NT2/D1 (cell line): Measurements from ENCODE around the gene WIZ.
"Not testable (repeated sequence)": the region's sequence is repeated elsewhere in the genome, so short reads cannot be mapped to it uniquely, and the experiment has no call there.

ENCODE experiments used
- DNase-seq: peaks from one replicate; pipeline ENCODE4 v3.0.0-alpha.2; 2011; ENCODE audit warnings: low read depth, low spot score
- H3K27me3 ChIP-seq: 2 replicates; pipeline ENCODE4 v1.6.0; 2011; ENCODE audit warnings: mild to moderate bottlenecking; ENCODE audit not compliant: insufficient read length, insufficient read depth
- H3K36me3 ChIP-seq: 2 replicates; pipeline ENCODE4 v1.6.1; 2011; ENCODE audit warnings: mild to moderate bottlenecking, low read length, mixed read lengths; ENCODE audit not compliant: insufficient read depth, insufficient read length
- H3K4me1 ChIP-seq: 2 replicates; pipeline ENCODE4 v1.5.1; 2011; ENCODE audit not compliant: insufficient read depth, insufficient read length
- H3K4me3 ChIP-seq: 2 replicates; pipeline ENCODE4 v1.5.1; 2011; ENCODE audit warnings: low read depth; ENCODE audit not compliant: insufficient read length
- H3K9ac ChIP-seq: 2 replicates; pipeline ENCODE4 v1.6.0; 2011; ENCODE audit warnings: low read depth; ENCODE audit not compliant: insufficient read length
- H3K9me3 ChIP-seq: 2 replicates; pipeline ENCODE4 v1.5.1; 2011; ENCODE audit warnings: mild to moderate bottlenecking, low read length; ENCODE audit not compliant: insufficient read depth
- SUZ12 ChIP-seq: IDR thresholded peaks from 2 replicates; pipeline ENCODE4 v1.6.1; 2011; ENCODE audit not compliant: insufficient read length, insufficient read depth; ENCODE audit errors: extremely low read depth
- YY1 ChIP-seq: IDR thresholded peaks from 2 replicates; pipeline ENCODE4 v1.6.1; 2011; ENCODE audit not compliant: insufficient read length, insufficient read depth
- ZNF274 ChIP-seq: IDR thresholded peaks from 2 replicates; pipeline ENCODE4 v1.6.1; 2011; ENCODE audit warnings: mild to moderate bottlenecking, low read depth, low read length

The WIZ gene

GRCh38 chr19:15487038-15487437, 37.3 kb upstream of the WIZ start:
- no peaks in the 10 kb centered on the region for H3K27me3 ChIP-seq
- H3K4me3 ChIP-seq = no peak overlapping the region
- no peak for DNase-seq
- TF ChIP-seq SUZ12 (no peak), ZNF274 (no peak), YY1 (no peak)
- peaks cover 6% of the 10 kb centered on the region; the same call in 1 of the 2 replicates for H3K9me3 ChIP-seq
- no peak overlapping the region for H3K9ac ChIP-seq
- peaks cover 3% of the 10 kb centered on the region for H3K4me1 ChIP-seq
- no peaks in the 10 kb centered on the region for H3K36me3 ChIP-seq

DNA sequence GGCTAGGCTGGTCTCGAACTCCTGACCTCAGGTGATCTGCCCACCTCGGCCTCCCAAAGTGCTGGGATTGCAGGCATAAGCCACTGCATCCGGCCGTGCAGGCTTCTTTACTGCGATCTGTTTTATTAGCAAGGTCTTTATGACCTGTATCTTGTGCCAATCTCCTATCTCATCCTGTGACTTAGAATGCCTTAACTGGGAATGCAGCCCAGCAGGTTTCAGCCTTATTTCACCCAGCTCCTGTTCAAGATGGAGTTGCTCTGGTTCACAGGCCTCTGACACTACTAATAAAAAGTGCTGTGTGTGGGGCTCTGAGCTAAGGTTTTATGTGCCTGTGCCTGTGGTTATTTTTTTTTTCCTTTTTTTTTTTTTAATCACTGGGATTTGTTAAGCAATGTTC, 36.0 kb upstream of the WIZ start:
- H3K9me3 ChIP-seq, H3K9ac ChIP-seq, H3K4me3 ChIP-seq, H3K36me3 ChIP-seq, DNase-seq, H3K27me3 ChIP-seq, H3K4me1 ChIP-seq: not testable (repeated sequence)

DNA sequence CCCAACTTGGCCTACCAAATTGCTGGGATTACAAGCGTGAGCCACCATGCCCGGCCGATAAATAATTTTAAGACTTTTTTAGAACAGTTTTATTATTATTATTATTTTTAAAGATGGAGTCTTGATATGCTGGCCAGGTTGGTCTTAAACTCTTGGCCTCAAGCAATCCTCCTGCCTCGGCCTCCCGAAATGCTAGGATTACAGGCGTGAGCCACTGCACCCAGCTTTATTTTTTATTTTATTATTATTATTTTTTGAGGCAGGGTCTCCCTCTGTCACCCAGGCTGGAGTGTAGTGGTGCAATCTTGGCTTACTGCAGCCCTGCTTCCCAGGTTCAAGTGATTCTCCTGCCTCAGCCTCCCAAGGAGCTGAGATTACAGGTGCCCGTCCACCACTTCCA, 31.2 kb upstream of the WIZ start:
- H3K9me3 ChIP-seq, H3K4me1 ChIP-seq, H3K36me3 ChIP-seq, H3K27me3 ChIP-seq, H3K4me3 ChIP-seq, DNase-seq, H3K9ac ChIP-seq: not testable (repeated sequence)

GRCh38 chr19:15479391-15480345, 29.9 kb upstream of the WIZ start, which contains the start of gene PGLYRP2:
TSS of gene PGLYRP2 (minus strand) at chr19:15479501. CDS start at chr19:15479371, 130 bp downstream.
- Histone ChIP-seq H3K36me3 (no peaks in the 10 kb centered on the region), H3K9me3 (no peaks in the 10 kb centered on the region), H3K4me1 (peaks cover 6% of the 10 kb centered on the region), H3K4me3 (no peak within 1 kb of the TSS), H3K9ac (no peak within 1 kb of the TSS), H3K27me3 (no peaks in the 10 kb centered on the region)
- TF ChIP-seq SUZ12 = no peak
- TF ChIP-seq YY1 = no peak
- TF ChIP-seq ZNF274 = no peak
- DNase-seq = no peak

DNA sequence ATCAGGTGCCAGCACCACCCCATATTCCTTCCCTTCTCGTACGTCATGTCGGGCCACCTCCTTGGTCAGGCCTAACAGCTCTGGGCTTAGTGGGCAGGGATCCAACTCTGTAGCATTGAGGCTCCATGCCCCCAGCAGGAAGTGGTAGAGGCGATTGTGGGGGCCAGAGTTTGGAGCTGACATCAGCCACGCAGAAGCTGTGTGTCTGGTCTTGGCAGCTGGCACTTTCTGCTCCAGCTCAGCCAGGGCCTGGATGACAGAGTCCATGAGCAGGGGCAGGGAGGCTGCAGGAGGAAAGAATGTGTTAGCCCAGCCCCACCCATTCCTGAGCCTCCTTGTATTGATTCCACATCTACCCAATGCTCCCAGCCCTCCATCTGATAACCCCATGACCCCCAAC, 26.6 kb upstream of the WIZ start:
- TF ChIP-seq SUZ12 (no peak), YY1 (no peak)
- peaks cover 13% of the 10 kb centered on the region for H3K27me3 ChIP-seq
- peaks cover 6% of the 10 kb centered on the region for H3K4me1 ChIP-seq
- DNase-seq = no peak
- H3K4me3 ChIP-seq = no peak overlapping the region
- H3K9ac ChIP-seq = no peak overlapping the region
- H3K36me3 ChIP-seq = no peaks in the 10 kb centered on the region
- H3K9me3 ChIP-seq = no peaks in the 10 kb centered on the region

GRCh38 chr19:15475611-15476010, 25.9 kb upstream of the WIZ start:
- H3K9ac ChIP-seq = no peak overlapping the region
- DNase-seq = no peak
- peaks cover 4% of the 10 kb centered on the region for H3K4me1 ChIP-seq
- no peaks in the 10 kb centered on the region for H3K9me3 ChIP-seq
- TF ChIP-seq ZNF274 (no peak), SUZ12 (no peak), YY1 (no peak)
- H3K36me3 ChIP-seq = no peaks in the 10 kb centered on the region
- H3K27me3 ChIP-seq = peaks cover 13% of the 10 kb centered on the region
- no peak overlapping the region for H3K4me3 ChIP-seq

DNA sequence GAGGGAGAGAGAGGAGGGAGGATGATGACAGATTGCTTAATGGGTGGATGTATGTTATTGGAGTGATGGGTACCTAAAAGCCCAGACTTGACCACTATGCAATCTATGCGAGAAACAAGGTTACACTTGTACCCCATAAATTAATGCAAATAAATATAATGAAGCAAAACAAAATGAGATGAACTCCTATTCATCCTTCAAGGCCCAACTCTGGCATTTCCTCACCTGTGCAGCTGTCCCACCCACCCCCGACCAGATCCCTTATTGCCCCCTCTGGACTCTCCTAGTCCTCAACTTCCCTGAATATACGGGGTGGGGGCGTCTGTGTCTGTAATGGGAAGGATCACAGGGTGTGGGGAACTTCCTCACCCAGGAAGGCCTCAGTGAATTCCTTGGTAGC, 25.4 kb upstream of the WIZ start:
- no peaks in the 10 kb centered on the region for H3K4me1 ChIP-seq
- H3K36me3 ChIP-seq = no peaks in the 10 kb centered on the region
- TF ChIP-seq YY1 = no peak
- TF ChIP-seq SUZ12 = no peak
- TF ChIP-seq ZNF274 = no peak
- H3K9me3 ChIP-seq = no peaks in the 10 kb centered on the region
- H3K27me3 ChIP-seq = peaks cover 13% of the 10 kb centered on the region
- no peak for DNase-seq
- H3K9ac ChIP-seq = no peak overlapping the region
- no peak overlapping the region for H3K4me3 ChIP-seq

- not testable (repeated sequence) for H3K4me3 ChIP-seq, DNase-seq, H3K9me3 ChIP-seq, H3K4me1 ChIP-seq, H3K9ac ChIP-seq, H3K36me3 ChIP-seq
- H3K27me3 ChIP-seq = peaks cover 26% of the 10 kb centered on the region
These were observed 24.1 kb upstream of the WIZ start for GRCh38 chr19:15473821-15474220.
